WTC11 (cell line): Measurements from ENCODE around the gene TBX4. TPM values are rescaled to one million over a fixed set of nuclear protein-coding genes. Genes with fewer than 3 reads are reported as not detected.

ENCODE experiments used
- ATAC-seq: fragments of 200-7000 bp; cut with Tn5 transposase; 2 replicates; pipeline ENCODE4 v1.10.0; 2021; ENCODE audit warnings: mild to moderate bottlenecking, moderate library complexity
- CTCF ChIA-PET: fragments of 300-600 bp; sonication (Branson Sonifier 250); formaldehyde crosslinking; loops from one replicate; lab custom pipeline; 2021; ENCODE audit warnings: antibody characterized with exemption; lab: Charles Lee
- POLR2A ChIA-PET: fragments of 350-600 bp; sonication (Branson Sonifier 250); formaldehyde crosslinking; loops from one replicate; lab custom pipeline; 2021; ENCODE audit warnings: antibody characterized with exemption; lab: Charles Lee
- DNase-seq: peaks from one replicate; pipeline ENCODE4 v3.0.0; 2021; ENCODE audit warnings: low spot score
- H3K27ac Mint-ChIP-seq: 2 replicates; pipeline ENCODE4 v1.8.0; 2021; ENCODE audit warnings: mixed read lengths
- H3K27me3 Mint-ChIP-seq: 2 replicates; pipeline ENCODE4 v1.8.0; 2021; ENCODE audit warnings: low read depth, mild to moderate bottlenecking, moderate library complexity, mixed read lengths
- H3K36me3 Mint-ChIP-seq: 2 replicates; pipeline ENCODE4 v1.8.0; 2021; ENCODE audit warnings: mixed read lengths
- H3K4me1 Mint-ChIP-seq: 2 replicates; pipeline ENCODE4 v1.8.0; 2022; ENCODE audit warnings: mixed read lengths
- H3K4me3 Mint-ChIP-seq: 2 replicates; pipeline ENCODE4 v1.8.0; 2021; ENCODE audit warnings: mild to moderate bottlenecking, moderate library complexity, mixed read lengths
- H3K9me3 Mint-ChIP-seq: 2 replicates; pipeline ENCODE4 v1.8.0; 2021; ENCODE audit warnings: mixed read lengths
- AR ChIP-seq: fragments of 250-450 bp; sonication (Bioruptor Pico); IDR thresholded peaks from 2 replicates; pipeline ENCODE4 v1.9.0; 2021; ENCODE audit warnings: mild to moderate bottlenecking
- E2F1 ChIP-seq: sonication (generic); formaldehyde crosslinking; IDR thresholded peaks from 2 replicates; pipeline ENCODE4 v1.8.0; 2022; ENCODE audit warnings: mild to moderate bottlenecking, missing genetic modification reagents
- E2F4 ChIP-seq: sonication (generic); formaldehyde crosslinking; IDR thresholded peaks from 2 replicates; pipeline ENCODE4 v1.8.1; 2022; ENCODE audit warnings: low read depth, mild to moderate bottlenecking, moderate library complexity, missing genetic modification reagents, borderline replicate concordance
- USF1 ChIP-seq: sonication (generic); formaldehyde crosslinking; IDR thresholded peaks from 2 replicates; pipeline ENCODE4 v1.8.0; 2022; ENCODE audit warnings: mild to moderate bottlenecking, missing genetic modification reagents
- USF2 ChIP-seq: sonication (generic); formaldehyde crosslinking; IDR thresholded peaks from 2 replicates; pipeline ENCODE4 v1.8.1; 2023; ENCODE audit warnings: mild to moderate bottlenecking, missing genetic modification reagents, moderate library complexity
- ZMAT4 ChIP-seq: fragments of 250-450 bp; sonication (Bioruptor Pico); IDR thresholded peaks from 2 replicates; pipeline ENCODE4 v1.9.0; 2021; ENCODE audit warnings: mild to moderate bottlenecking
- ZNF317 ChIP-seq: sonication (generic); formaldehyde crosslinking; IDR thresholded peaks from 2 replicates; pipeline ENCODE4 v1.8.1; 2023; ENCODE audit warnings: low read depth, mild to moderate bottlenecking, moderate library complexity, missing genetic modification reagents, borderline replicate concordance
- total RNA-seq: library from RNA; stranded (reverse); gene quantifications from 3 replicates; pipeline ENCODE4 v1.2.3, GENCODE V29; 2021

TBX4 gene
- total RNA-seq, 1 experiment from 2014 or later: not detected

GRCh38 chr17:61455324-61456060, 3.3 kb downstream of the TBX4 start:
- TF ChIP-seq E2F4 (CRISPR knock-in tag) (0 out of 2 replicates have a peak, but pooled peaks have one; percentile 19), ZNF317 (CRISPR knock-in tag) (no peak), ZMAT4 (CRISPR knock-in tag) (no peak)
- Mint-ChIP-seq H3K27me3 (peaks cover 99% of the 10 kb centered on the region), H3K36me3 (0 out of 2 replicates have a peak, but pooled peaks cover 2% of the 10 kb centered on the region), H3K9me3 (no peaks in the 10 kb centered on the region), H3K4me1 (peaks cover 50% of the 10 kb centered on the region), H3K27ac (no peak overlapping the region), H3K4me3 (peak overlapping the region; percentile 28)
- POLR2A ChIA-PET: no interaction called here
- CTCF ChIA-PET: interaction anchor here (0.8 to 3.4 kb wide), 8 partner anchors 8 to 51 kb away, joined by 3 to 24 read pairs (median 6); no protein-coding TSS in a partner anchor
- DNase-seq (peak; percentile 40), ATAC-seq (peak; percentile 11)

GRCh38 chr17:61456061-61456681, 3.9 kb downstream of the TBX4 start:
- TF ChIP-seq AR (CRISPR knock-in tag) (no peak), USF2 (0 out of 2 replicates have a peak, but pooled peaks have one; percentile 28), USF1 (CRISPR knock-in tag) (0 out of 2 replicates have a peak, but pooled peaks have one; percentile 22)
- ATAC-seq (no peak), DNase-seq (no peak)
- H3K36me3 Mint-ChIP-seq: 0 out of 2 replicates have a peak, but pooled peaks cover 2% of the 10 kb centered on the region
- POLR2A ChIA-PET: no interaction called here
- H3K27ac Mint-ChIP-seq: no peak overlapping the region
- peaks cover 99% of the 10 kb centered on the region for H3K27me3 Mint-ChIP-seq
- peak overlapping the region; percentile 28; the same call in 1 of the 2 replicates for H3K4me3 Mint-ChIP-seq
- CTCF ChIA-PET: interaction anchor here (0.8 to 3.4 kb wide), 7 partner anchors 8 to 48 kb away, joined by 3 to 24 read pairs (median 9); no protein-coding TSS in a partner anchor
- H3K9me3 Mint-ChIP-seq: no peaks in the 10 kb centered on the region
- H3K4me1 Mint-ChIP-seq: peaks cover 45% of the 10 kb centered on the region

- H3K4me3 Mint-ChIP-seq: peak overlapping the region; percentile 66
- peaks cover 99% of the 10 kb centered on the region for H3K27me3 Mint-ChIP-seq
- no peak for DNase-seq
- H3K27ac Mint-ChIP-seq: no peak overlapping the region
- no peak for ATAC-seq
- CTCF ChIA-PET: interaction anchor here (1.5 to 3.4 kb wide), 3 partner anchors 45 to 118 kb away, joined by 4 to 15 read pairs (median 4); no protein-coding TSS in a partner anchor
- no peaks in the 10 kb centered on the region for H3K9me3 Mint-ChIP-seq
- TF ChIP-seq USF1 (CRISPR knock-in tag): 0 out of 2 replicates have a peak, but pooled peaks have one; percentile 3
- TF ChIP-seq E2F1 (CRISPR knock-in tag): no peak
- TF ChIP-seq, all 79 proteins: peak for 1
- H3K4me1 Mint-ChIP-seq: peaks cover 50% of the 10 kb centered on the region
- POLR2A ChIA-PET: no interaction called here
- 0 out of 2 replicates have a peak, but pooled peaks cover 2% of the 10 kb centered on the region for H3K36me3 Mint-ChIP-seq
Observed at GRCh38 chr17:61456688-61457225, 4.5 kb downstream of the TBX4 start.
